ENCODE results near the gene AMOTL1.

The AMOTL1 gene

GRCh38 chr11:94857337-94857736 is 89.2 kb downstream of the AMOTL1 start:
- Histone ChIP-seq H3K4me1 (ENCODE audit: control insufficient read depth, insufficient read depth, low read length) (no peaks in the 10 kb centered on the region), H3K27me3 (ENCODE audit: control insufficient read depth, insufficient read depth, low read length) (no peaks in the 10 kb centered on the region), H3K4me3 (ENCODE audit: low read length) (no peak overlapping the region), H3K9ac (ENCODE audit: low read length) (no peak overlapping the region), H3K36me3 (ENCODE audit: control insufficient read depth, insufficient read depth, low read length) (no peaks in the 10 kb centered on the region), H3K9me3 (ENCODE audit: control insufficient read depth, low read length) (no peaks in the 10 kb centered on the region)

GRCh38 chr11:94858012-94858705 is 90.0 kb downstream of the AMOTL1 start:
- Histone ChIP-seq H3K9ac (ENCODE audit: low read length) (no peak overlapping the region), H3K9me3 (ENCODE audit: control insufficient read depth, low read length) (no peaks in the 10 kb centered on the region), H3K4me1 (ENCODE audit: control insufficient read depth, insufficient read depth, low read length) (no peaks in the 10 kb centered on the region), H3K4me3 (ENCODE audit: low read length) (no peak overlapping the region), H3K36me3 (ENCODE audit: control insufficient read depth, insufficient read depth, low read length) (no peaks in the 10 kb centered on the region), H3K27me3 (ENCODE audit: control insufficient read depth, insufficient read depth, low read length) (no peaks in the 10 kb centered on the region)

GRCh38 chr11:94860333-94860732 is 92.2 kb downstream of the AMOTL1 start:
- Histone ChIP-seq H3K9me3 (ENCODE audit: control insufficient read depth, low read length) (no peaks in the 10 kb centered on the region), H3K27me3 (ENCODE audit: control insufficient read depth, insufficient read depth, low read length) (no peaks in the 10 kb centered on the region), H3K36me3 (ENCODE audit: control insufficient read depth, insufficient read depth, low read length) (no peaks in the 10 kb centered on the region), H3K4me3 (ENCODE audit: low read length) (no peak overlapping the region), H3K9ac (ENCODE audit: low read length) (no peak overlapping the region), H3K4me1 (ENCODE audit: control insufficient read depth, insufficient read depth, low read length) (no peaks in the 10 kb centered on the region)

- no peak overlapping the region for H3K4me3 ChIP-seq (ENCODE audit: low read length)
- H3K4me1 ChIP-seq (ENCODE audit: control insufficient read depth, insufficient read depth, low read length), result no peaks in the 10 kb centered on the region
- no peaks in the 10 kb centered on the region for H3K36me3 ChIP-seq (ENCODE audit: control insufficient read depth, insufficient read depth, low read length)
- no peaks in the 10 kb centered on the region for H3K9me3 ChIP-seq (ENCODE audit: control insufficient read depth, low read length)
- H3K27me3 ChIP-seq (ENCODE audit: control insufficient read depth, insufficient read depth, low read length), result no peaks in the 10 kb centered on the region
- no peak overlapping the region for H3K9ac ChIP-seq (ENCODE audit: low read length)
These were observed 93.2 kb downstream of the AMOTL1 start for GRCh38 chr11:94861306-94861845.

- Histone ChIP-seq H3K4me3 (ENCODE audit: low read length) (no peak overlapping the region), H3K36me3 (ENCODE audit: control insufficient read depth, insufficient read depth, low read length) (no peaks in the 10 kb centered on the region), H3K4me1 (ENCODE audit: control insufficient read depth, insufficient read depth, low read length) (no peaks in the 10 kb centered on the region), H3K27me3 (ENCODE audit: control insufficient read depth, insufficient read depth, low read length) (no peaks in the 10 kb centered on the region), H3K9ac (ENCODE audit: low read length) (no peak overlapping the region), H3K9me3 (ENCODE audit: control insufficient read depth, low read length) (no peaks in the 10 kb centered on the region)
These were observed 95.0 kb downstream of the AMOTL1 start for GRCh38 chr11:94862926-94863880.

GRCh38 chr11:94864506-94865045 is 96.4 kb downstream of the AMOTL1 start:
- H3K4me3 ChIP-seq (ENCODE audit: low read length), result no peak overlapping the region
- no peaks in the 10 kb centered on the region for H3K4me1 ChIP-seq (ENCODE audit: control insufficient read depth, insufficient read depth, low read length)
- H3K9me3 ChIP-seq (ENCODE audit: control insufficient read depth, low read length), result no peaks in the 10 kb centered on the region
- no peak overlapping the region for H3K9ac ChIP-seq (ENCODE audit: low read length)
- H3K36me3 ChIP-seq (ENCODE audit: control insufficient read depth, insufficient read depth, low read length), result no peaks in the 10 kb centered on the region
- H3K27me3 ChIP-seq (ENCODE audit: control insufficient read depth, insufficient read depth, low read length), result no peaks in the 10 kb centered on the region

GRCh38 chr11:94866231-94866822 is 98.2 kb downstream of the AMOTL1 start:
- H3K36me3 ChIP-seq (ENCODE audit: control insufficient read depth, insufficient read depth, low read length), result no peaks in the 10 kb centered on the region
- H3K4me3 ChIP-seq (ENCODE audit: low read length), result no peak overlapping the region
- H3K9me3 ChIP-seq (ENCODE audit: control insufficient read depth, low read length), result no peaks in the 10 kb centered on the region
- H3K9ac ChIP-seq (ENCODE audit: low read length), result no peak overlapping the region
- H3K27me3 ChIP-seq (ENCODE audit: control insufficient read depth, insufficient read depth, low read length), result no peaks in the 10 kb centered on the region
- H3K4me1 ChIP-seq (ENCODE audit: control insufficient read depth, insufficient read depth, low read length), result no peaks in the 10 kb centered on the region

- H3K27me3 ChIP-seq (ENCODE audit: control insufficient read depth, insufficient read depth, low read length), result no peaks in the 10 kb centered on the region
- H3K9ac ChIP-seq (ENCODE audit: low read length), result no peak overlapping the region
- no peaks in the 10 kb centered on the region for H3K36me3 ChIP-seq (ENCODE audit: control insufficient read depth, insufficient read depth, low read length)
- no peaks in the 10 kb centered on the region for H3K9me3 ChIP-seq (ENCODE audit: control insufficient read depth, low read length)
- H3K4me1 ChIP-seq (ENCODE audit: control insufficient read depth, insufficient read depth, low read length), result no peaks in the 10 kb centered on the region
- no peak overlapping the region for H3K4me3 ChIP-seq (ENCODE audit: low read length)
These were observed 99.0 kb downstream of the AMOTL1 start for GRCh38 chr11:94866936-94867795.

GRCh38 chr11:94868468-94868867 is 100.3 kb downstream of the AMOTL1 start:
- no peaks in the 10 kb centered on the region for H3K9me3 ChIP-seq (ENCODE audit: control insufficient read depth, low read length)
- H3K9ac ChIP-seq (ENCODE audit: low read length), result no peak overlapping the region
- H3K36me3 ChIP-seq (ENCODE audit: control insufficient read depth, insufficient read depth, low read length), result no peaks in the 10 kb centered on the region
- H3K27me3 ChIP-seq (ENCODE audit: control insufficient read depth, insufficient read depth, low read length), result no peaks in the 10 kb centered on the region
- H3K4me1 ChIP-seq (ENCODE audit: control insufficient read depth, insufficient read depth, low read length), result no peaks in the 10 kb centered on the region
- H3K4me3 ChIP-seq (ENCODE audit: low read length), result no peak overlapping the region

- Histone ChIP-seq H3K4me1 (ENCODE audit: control insufficient read depth, insufficient read depth, low read length) (no peaks in the 10 kb centered on the region), H3K36me3 (ENCODE audit: control insufficient read depth, insufficient read depth, low read length) (no peaks in the 10 kb centered on the region), H3K9me3 (ENCODE audit: control insufficient read depth, low read length) (no peaks in the 10 kb centered on the region), H3K27me3 (ENCODE audit: control insufficient read depth, insufficient read depth, low read length) (no peaks in the 10 kb centered on the region), H3K9ac (ENCODE audit: low read length) (no peak overlapping the region), H3K4me3 (ENCODE audit: low read length) (no peak overlapping the region)
These were observed 101.0 kb downstream of the AMOTL1 start for GRCh38 chr11:94869186-94869585.

GRCh38 chr11:94870422-94870821 is 102.3 kb downstream of the AMOTL1 start:
- no peaks in the 10 kb centered on the region for H3K27me3 ChIP-seq (ENCODE audit: control insufficient read depth, insufficient read depth, low read length)
- no peaks in the 10 kb centered on the region for H3K4me1 ChIP-seq (ENCODE audit: control insufficient read depth, insufficient read depth, low read length)
- no peaks in the 10 kb centered on the region for H3K9me3 ChIP-seq (ENCODE audit: control insufficient read depth, low read length)
- H3K4me3 ChIP-seq (ENCODE audit: low read length), result no peak overlapping the region
- H3K9ac ChIP-seq (ENCODE audit: low read length), result no peak overlapping the region
- H3K36me3 ChIP-seq (ENCODE audit: control insufficient read depth, insufficient read depth, low read length), result no peaks in the 10 kb centered on the region
